Kidney (tissue), 14 donors: ENCODE results near the gene ESYT3. TPM values are rescaled to one million over a fixed set of nuclear protein-coding genes. Genes with fewer than 3 reads are reported as not detected.
"Not testable (repeated sequence)": the region's sequence is repeated elsewhere in the genome, so short reads cannot be mapped to it uniquely, and the experiment has no call there.

ENCODE experiments used
- DNase-seq, 5 donors: peaks; one replicate each; pipeline ENCODE4 v3.0.0-alpha.2; 2013 to 2020
- FAIRE-seq: peaks from 2 replicates; lab custom pipeline; 2012; peaks lifted over from hg19 to GRCh38; lab: Jason Lieb, UNC
- H3K27ac ChIP-seq, 2 donors: one replicate each; pipeline ENCODE4 v1.7.0; 2013; ENCODE audit warnings: low read depth in 2 of 2, low read length in 2 of 2, inconsistent platforms in 1 of 2
- H3K27me3 ChIP-seq: one replicate; pipeline ENCODE4 v1.7.1; 2013; ENCODE audit warnings: low read length, inconsistent platforms; ENCODE audit not compliant: control insufficient read depth, insufficient read depth
- H3K36me3 ChIP-seq, 3 donors: one replicate each; pipeline versions ENCODE4 v1.7.0 to v1.7.1; 2013; ENCODE audit warnings: low read length in 3 of 3, control low read depth in 1 of 3, inconsistent platforms in 1 of 3; ENCODE audit not compliant: insufficient read depth in 3 of 3, control insufficient read depth in 2 of 3
- H3K4me1 ChIP-seq, 3 donors: one replicate each; pipeline versions ENCODE4 v1.7.0 to v1.7.1; 2013; ENCODE audit warnings: low read length in 3 of 3, inconsistent platforms in 1 of 3, low read depth in 1 of 3; ENCODE audit not compliant: control insufficient read depth in 2 of 3, insufficient read depth in 2 of 3
- H3K4me3 ChIP-seq, 3 donors: one replicate each; pipeline versions ENCODE4 v1.7.0 to v1.8.1; 2013; ENCODE audit warnings: low read length in 3 of 3, control low read depth in 1 of 3, inconsistent platforms in 1 of 3
- H3K9ac ChIP-seq, 3 donors: one replicate each; pipeline versions ENCODE4 v1.7.0 to v1.7.1; 2013; ENCODE audit warnings: low read length in 3 of 3, control low read depth in 1 of 3, inconsistent platforms in 1 of 3
- H3K9me3 ChIP-seq, 3 donors: one replicate each; pipeline versions ENCODE4 v1.7.0 to v1.7.1; 2013; ENCODE audit warnings: low read length in 3 of 3, control low read depth in 1 of 3, inconsistent platforms in 1 of 3; ENCODE audit not compliant: control insufficient read depth in 2 of 3, insufficient read depth in 1 of 3
- CTCF ChIP-seq: IDR thresholded peaks from 3 replicates; pipeline ENCODE4 v1.5.1; 2012; ENCODE audit warnings: mild to moderate bottlenecking, moderate library complexity, borderline replicate concordance; ENCODE audit not compliant: insufficient read depth; ENCODE audit errors: extremely low read depth
- intact Hi-C: fragments of 100-400 bp; cut with DNase I; formaldehyde crosslinking; loops from one replicate; pipeline ENCODE4 v1.11.1; 2022
- polyA plus RNA-seq: library from polyadenylated mRNA; stranded (reverse); fragments of 350-450 nt; fragmentation: Illumina TruSeq; extraction: RNeasy Lipid Tissue Mini Kit (QIAGEN cat#74804); gene quantifications from one replicate; pipeline ENCODE4 v1.2.3, GENCODE V29; 2014; ENCODE audit warnings: low read depth, low replicate concordance; ENCODE audit not compliant: insufficient read depth
- total RNA-seq: library from RNA; stranded (reverse); fragmentation: NEBNext Ultra II Directional; extraction: Animal tissue kit (Norgen Biotek cat#: 25700); gene quantifications from one replicate; pipeline ENCODE4 v1.2.1, GENCODE V29; 2021
- donor health status: control.
- donor health status: control.
- donor health status: control.
- donor health status: control.
- donor health status: control.
- donor health status: DM: yes; HTN: yes; CAD: no.
- donor health status: Normal renal cell carcinoma (clear cell type).

Gene ESYT3
- total and polyA plus RNA-seq, 2 donors from 2014 or later: 1.5 to 5.3 TPM

- peaks cover 0 to 8% (median 4%) of the 10 kb centered on the region in 3 donors for H3K36me3 ChIP-seq
- no peak for DNase-seq
- no peaks in the 10 kb centered on the region for H3K9me3 ChIP-seq
- H3K27me3 ChIP-seq: no peaks in the 10 kb centered on the region
- intact Hi-C loops: no loop called here
- no peak for FAIRE-seq
- TF ChIP-seq CTCF: no peak
- no peak overlapping the region for H3K9ac ChIP-seq
- H3K4me3 ChIP-seq: no peak overlapping the region
- H3K27ac ChIP-seq: no peak overlapping the region
- H3K4me1 ChIP-seq: peaks cover 0 to 4% (median 0%) of the 10 kb centered on the region in 3 donors
Observed at GRCh38 chr3:138494607-138494929, 60.2 kb downstream of the ESYT3 start.

- H3K9ac ChIP-seq, H3K9me3 ChIP-seq, H3K4me1 ChIP-seq, H3K27ac ChIP-seq, DNase-seq, H3K27me3 ChIP-seq, H3K36me3 ChIP-seq, intact Hi-C loops, FAIRE-seq, H3K4me3 ChIP-seq: not testable (repeated sequence)
Observed at GRCh38 chr3:138495638-138496037, 61.2 kb downstream of the ESYT3 start.

- H3K36me3 ChIP-seq: peaks cover 0 to 8% (median 4%) of the 10 kb centered on the region in 3 donors
- TF ChIP-seq CTCF: no peak
- FAIRE-seq (no peak), DNase-seq (no peak)
- intact Hi-C loops: no loop called here
- no peak overlapping the region for H3K4me3 ChIP-seq
- H3K9me3 ChIP-seq: no peaks in the 10 kb centered on the region
- H3K4me1 ChIP-seq: peaks cover 0 to 4% (median 0%) of the 10 kb centered on the region in 3 donors
- no peak overlapping the region for H3K27ac ChIP-seq
- no peaks in the 10 kb centered on the region for H3K27me3 ChIP-seq
- H3K9ac ChIP-seq: no peak overlapping the region
Observed at GRCh38 chr3:138496436-138496835, 62.0 kb downstream of the ESYT3 start.

- H3K4me3 ChIP-seq: no peak overlapping the region
- peaks cover 0 to 8% (median 4%) of the 10 kb centered on the region in 3 donors for H3K36me3 ChIP-seq
- TF ChIP-seq CTCF: no peak
- no peaks in the 10 kb centered on the region for H3K9me3 ChIP-seq
- FAIRE-seq: no peak
- no peak overlapping the region for H3K9ac ChIP-seq
- H3K27ac ChIP-seq: no peak overlapping the region
- intact Hi-C loops: no loop called here
- H3K4me1 ChIP-seq: peaks cover 0 to 4% (median 0%) of the 10 kb centered on the region in 3 donors
- no peaks in the 10 kb centered on the region for H3K27me3 ChIP-seq
- DNase-seq: no peak
Observed at GRCh38 chr3:138497021-138497420, 62.6 kb downstream of the ESYT3 start.
